Measurements from ENCODE around the gene CHRNA4. TPM values are rescaled to one million over a fixed set of nuclear protein-coding genes. Genes with fewer than 3 reads are reported as not detected.

CHRNA4 gene
- total and polyA plus RNA-seq, 2 of the 13 experiments (the other 11 are each of a cell fraction or from before 2014, with no cell fraction given) = not detected

GRCh38 chr20:63377256-63377941 is 16.2 kb upstream of the CHRNA4 start (continued):
- TF ChIP-seq ZNF20 (CRISPR knock-in tag; IDR thresholded peaks at IDR 0.05) (no peak), ZNF615 (CRISPR knock-in tag; IDR thresholded peaks at IDR 0.05; ENCODE audit: borderline replicate concordance) (no peak), RXRA (CRISPR knock-in tag; IDR thresholded peaks at IDR 0.05) (0 out of 2 replicates have a peak, but pooled peaks have one; percentile 27), SIX4 (CRISPR knock-in tag; IDR thresholded peaks at IDR 0.05) (peak; percentile 91), ZNF160 (CRISPR knock-in tag; IDR thresholded peaks at IDR 0.05) (no peak), CAMTA2 (CRISPR knock-in tag; IDR thresholded peaks at IDR 0.05; ENCODE audit: borderline replicate concordance) (no peak), BRF2 (CRISPR knock-in tag; IDR thresholded peaks at IDR 0.05) (no peak), FOXA1 (IDR thresholded peaks at IDR 0.05) (no peak), FOXA1 (CRISPR knock-in tag; IDR thresholded peaks at IDR 0.05) (no peak), HMGA1 (CRISPR knock-in tag; conservative IDR thresholded peaks at IDR 0.05) (no peak), IRX3 (CRISPR knock-in tag; IDR thresholded peaks at IDR 0.05; ENCODE audit: borderline replicate concordance, low read depth) (no peak), REXO4 (CRISPR knock-in tag; IDR thresholded peaks at IDR 0.05; ENCODE audit: borderline replicate concordance) (no peak), MEF2D (CRISPR knock-in tag; IDR thresholded peaks at IDR 0.05) (no peak), PHF8 (CRISPR knock-in tag; IDR thresholded peaks at IDR 0.05) (0 out of 2 replicates have a peak, but pooled peaks have one; percentile 23), ZNF503 (CRISPR knock-in tag; IDR thresholded peaks at IDR 0.05) (no peak), EP300 (IDR thresholded peaks at IDR 0.05; ENCODE audit: low read depth in 2 of 2, low read length in 2 of 2) (no peak), EP300 (CRISPR knock-in tag; IDR thresholded peaks at IDR 0.05; ENCODE audit: borderline replicate concordance) (no peak), HNRNPK (IDR thresholded peaks at IDR 0.05; ENCODE audit: low read depth, low read length, poor library complexity, severe bottlenecking) (no peak), ZNF580 (CRISPR knock-in tag; IDR thresholded peaks at IDR 0.05; ENCODE audit: borderline replicate concordance, low read depth) (no peak), SMAD3 (CRISPR knock-in tag; IDR thresholded peaks at IDR 0.05) (no peak), ZNF740 (CRISPR knock-in tag; IDR thresholded peaks at IDR 0.05) (no peak), RBM22 (optimal IDR thresholded peaks at IDR 0.05; ENCODE audit: low read length) (no peak), GRHL1 (CRISPR knock-in tag; conservative IDR thresholded peaks at IDR 0.05) (no peak), FOXP1 (IDR thresholded peaks at IDR 0.05) (no peak), FOXP1 (CRISPR knock-in tag; IDR thresholded peaks at IDR 0.05) (no peak)
